ENCODE results near the gene A3GALT2.

A3GALT2 gene

DNA sequence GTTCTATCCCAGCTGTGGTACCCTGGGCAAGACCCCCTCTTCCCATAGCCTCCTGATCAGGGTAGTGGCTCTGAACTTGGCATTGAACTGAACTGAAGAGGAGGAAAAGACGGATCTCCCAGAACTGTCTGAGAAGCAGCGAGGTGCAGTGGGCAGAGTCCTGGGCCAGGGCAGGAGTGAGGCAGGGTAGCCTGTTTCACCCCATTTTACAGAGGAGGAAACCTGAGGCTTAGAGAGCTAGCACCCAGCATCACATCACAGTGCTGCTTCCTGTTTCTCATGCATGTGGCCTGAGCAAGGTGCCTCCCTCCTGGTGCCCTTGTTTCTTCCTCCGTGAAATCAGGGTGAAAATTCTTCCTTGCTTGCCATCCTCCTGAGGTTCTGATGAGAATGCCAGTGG lies 47.5 kb downstream of the A3GALT2 start:
- DNase-seq (ENCODE audit: low read depth) = no peak
- no peak overlapping the region for H3K4me3 ChIP-seq (ENCODE audit: low read depth, low read length)
- TF ChIP-seq, protein P1, sequence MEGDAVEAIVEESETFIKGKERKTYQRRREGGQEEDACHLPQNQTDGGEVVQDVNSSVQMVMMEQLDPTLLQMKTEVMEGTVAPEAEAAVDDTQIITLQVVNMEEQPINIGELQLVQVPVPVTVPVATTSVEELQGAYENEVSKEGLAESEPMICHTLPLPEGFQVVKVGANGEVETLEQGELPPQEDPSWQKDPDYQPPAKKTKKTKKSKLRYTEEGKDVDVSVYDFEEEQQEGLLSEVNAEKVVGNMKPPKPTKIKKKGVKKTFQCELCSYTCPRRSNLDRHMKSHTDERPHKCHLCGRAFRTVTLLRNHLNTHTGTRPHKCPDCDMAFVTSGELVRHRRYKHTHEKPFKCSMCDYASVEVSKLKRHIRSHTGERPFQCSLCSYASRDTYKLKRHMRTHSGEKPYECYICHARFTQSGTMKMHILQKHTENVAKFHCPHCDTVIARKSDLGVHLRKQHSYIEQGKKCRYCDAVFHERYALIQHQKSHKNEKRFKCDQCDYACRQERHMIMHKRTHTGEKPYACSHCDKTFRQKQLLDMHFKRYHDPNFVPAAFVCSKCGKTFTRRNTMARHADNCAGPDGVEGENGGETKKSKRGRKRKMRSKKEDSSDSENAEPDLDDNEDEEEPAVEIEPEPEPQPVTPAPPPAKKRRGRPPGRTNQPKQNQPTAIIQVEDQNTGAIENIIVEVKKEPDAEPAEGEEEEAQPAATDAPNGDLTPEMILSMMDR (conservative IDR thresholded peaks at IDR 0.05; ENCODE audit: low read depth, low read length) = no peak

DNA sequence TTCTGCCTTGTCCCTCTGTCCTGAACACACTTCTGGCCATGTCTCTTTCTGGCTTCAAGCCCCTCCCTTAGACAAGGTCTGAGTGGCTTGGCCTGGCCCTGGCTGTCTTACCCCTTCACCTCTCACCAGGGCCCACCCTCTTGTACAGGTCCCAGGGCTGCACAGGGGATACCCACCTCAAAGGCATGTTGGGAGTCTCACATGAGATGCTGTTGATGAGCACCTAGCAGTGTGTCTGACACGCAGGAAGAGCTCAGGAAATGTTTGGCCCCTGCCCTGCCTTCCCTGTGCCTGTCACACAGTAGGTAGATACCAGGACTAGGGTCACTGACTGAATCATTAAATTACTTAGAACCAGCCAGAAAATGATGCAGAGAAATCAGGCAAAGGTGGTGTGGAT lies 48.0 kb downstream of the A3GALT2 start:
- no peak overlapping the region for H3K4me3 ChIP-seq (ENCODE audit: low read depth, low read length)
- TF ChIP-seq, protein P1 (conservative IDR thresholded peaks at IDR 0.05; ENCODE audit: low read depth, low read length) = no peak

DNA sequence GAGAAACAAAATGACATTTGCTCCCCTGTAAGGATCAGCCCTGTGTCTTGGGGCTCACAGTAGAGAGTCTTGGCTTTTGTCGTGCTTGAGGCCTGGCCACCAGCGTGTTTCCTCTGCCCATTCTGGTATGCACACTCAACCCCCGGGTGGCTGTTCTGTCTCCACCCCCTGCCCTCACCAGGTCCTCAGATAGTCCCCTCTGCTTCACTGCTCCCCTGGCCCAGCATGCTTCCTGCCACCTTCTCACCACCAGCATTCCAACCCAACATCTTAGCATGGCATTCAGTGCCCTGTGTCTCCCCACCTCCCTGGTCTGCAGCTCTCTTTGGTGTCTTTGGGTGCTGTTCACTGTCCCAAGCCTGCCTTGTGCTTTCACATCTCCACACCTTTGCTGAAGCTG lies 48.4 kb downstream of the A3GALT2 start:
- TF ChIP-seq, protein P1 (conservative IDR thresholded peaks at IDR 0.05; ENCODE audit: low read depth, low read length) = no peak
- no peak for DNase-seq (ENCODE audit: low read depth)
- no peak overlapping the region for H3K4me3 ChIP-seq (ENCODE audit: low read depth, low read length)

More for the DNA sequence above, 48.0 kb downstream of the A3GALT2 start:
- DNase-seq (ENCODE audit: low read depth) = no peak

DNA sequence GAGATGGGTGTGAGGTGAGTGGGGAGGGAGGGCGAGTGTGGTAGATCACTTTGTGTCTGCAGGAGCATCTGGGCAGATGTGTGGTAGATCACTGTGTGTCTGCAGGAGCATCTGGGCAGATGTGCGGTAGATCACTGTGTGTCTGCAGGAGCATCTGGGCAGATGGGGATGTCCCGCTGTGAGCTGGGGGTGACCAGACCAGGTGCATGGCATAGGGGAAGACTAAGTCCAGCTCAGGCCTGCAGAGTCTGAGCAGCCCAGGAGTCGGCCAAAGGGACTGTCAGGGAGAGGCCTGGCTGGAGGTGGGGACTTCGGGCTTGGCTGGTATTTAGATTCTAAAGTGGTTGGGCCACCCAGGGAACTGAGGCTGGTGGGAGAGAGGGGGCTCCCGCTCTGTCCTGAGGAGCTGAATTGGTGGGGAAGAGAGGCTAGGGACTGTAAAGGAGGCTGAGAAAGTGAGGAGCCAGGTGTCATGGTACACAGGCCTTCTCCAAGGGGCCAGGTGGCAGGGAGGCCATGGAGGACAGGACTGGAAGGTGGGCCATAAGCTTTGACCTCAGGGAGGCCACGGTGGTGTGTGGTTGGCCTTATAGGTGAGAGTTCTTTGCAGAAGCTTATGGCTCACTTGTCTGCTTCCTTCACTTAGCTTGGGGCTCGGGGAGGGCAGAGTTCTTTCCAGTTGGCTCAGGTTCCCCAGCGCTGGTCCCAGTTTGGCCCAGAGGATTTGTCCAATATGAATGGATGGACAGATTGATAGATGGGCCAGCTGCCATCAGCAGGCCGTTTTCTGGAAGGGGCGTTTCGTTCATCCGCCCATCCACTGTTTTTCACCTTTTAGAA lies 49.0 kb downstream of the A3GALT2 start:
- H3K4me3 ChIP-seq (ENCODE audit: low read depth, low read length) = no peak overlapping the region
- TF ChIP-seq, protein P1 (conservative IDR thresholded peaks at IDR 0.05; ENCODE audit: low read depth, low read length) = no peak
- no peak for DNase-seq (ENCODE audit: low read depth)

DNA sequence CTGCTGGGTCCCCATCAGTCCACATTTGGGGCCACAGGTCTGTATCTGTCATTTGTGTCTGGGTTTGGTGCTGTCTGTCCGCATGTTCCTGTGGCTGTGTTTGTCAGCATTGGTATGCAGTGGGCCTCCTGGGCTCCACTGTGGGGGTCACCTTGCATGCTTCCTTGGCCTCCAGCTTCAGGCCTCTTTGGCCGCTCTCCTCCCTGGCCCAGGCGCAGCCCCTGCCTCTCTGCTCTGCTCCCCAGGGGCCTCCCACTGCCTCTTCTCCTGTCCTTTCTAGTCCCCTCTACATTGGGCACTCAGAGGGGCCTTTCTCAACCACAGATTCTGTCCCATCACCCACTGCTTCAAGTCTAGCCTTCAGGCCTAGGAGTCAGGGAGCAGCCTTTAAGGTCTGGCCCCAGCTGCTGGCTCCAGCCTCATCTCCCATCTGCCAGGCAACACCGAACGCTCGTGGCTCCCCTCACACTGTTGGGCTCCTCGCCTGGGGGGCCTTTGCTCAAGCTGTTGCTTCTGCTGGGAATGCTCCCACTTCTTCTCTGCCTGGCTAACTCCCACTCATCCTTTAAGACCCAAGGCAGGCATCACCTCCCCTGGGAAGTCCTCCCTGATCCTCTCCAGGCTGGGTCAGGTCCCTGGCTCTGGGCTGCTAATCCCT lies 50.0 kb downstream of the A3GALT2 start:
- TF ChIP-seq, protein P1 (conservative IDR thresholded peaks at IDR 0.05; ENCODE audit: low read depth, low read length) = no peak
- no peak for DNase-seq (ENCODE audit: low read depth)
- no peak overlapping the region for H3K4me3 ChIP-seq (ENCODE audit: low read depth, low read length)

DNA sequence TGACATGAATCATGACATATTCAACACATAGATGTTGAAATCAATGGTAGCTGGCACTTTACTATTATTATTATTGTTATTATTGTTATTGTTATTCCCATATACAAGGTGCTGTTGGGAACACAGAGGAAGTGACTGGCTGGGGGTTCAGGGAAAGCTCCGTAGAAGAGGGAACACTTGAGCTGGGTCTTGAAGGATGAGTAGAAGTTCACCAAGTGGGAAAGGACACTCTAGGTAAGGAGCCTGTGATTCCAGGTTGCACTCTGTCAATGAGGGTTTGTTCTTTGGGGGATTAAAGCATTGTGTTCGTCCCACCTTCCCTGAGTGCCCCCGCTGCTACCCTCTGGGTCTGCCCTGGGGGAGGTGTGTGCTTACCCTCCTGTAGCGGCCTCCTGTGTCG lies 50.5 kb downstream of the A3GALT2 start:
- H3K4me3 ChIP-seq (ENCODE audit: low read depth, low read length) = no peak overlapping the region
- no peak for DNase-seq (ENCODE audit: low read depth)
- TF ChIP-seq, protein P1 (conservative IDR thresholded peaks at IDR 0.05; ENCODE audit: low read depth, low read length) = no peak

Measured in choroid plexus epithelial cell (primary cell).